KOPT-K1 (cell line): ENCODE results near the gene AGTRAP.

ENCODE experiments used
- H3K27ac ChIP-seq: fragments of 200-600 bp; sonication (generic); 2 replicates; pipeline ENCODE4 v1.5.1; 2016; ENCODE audit warnings: antibody characterized with exemption, mild to moderate bottlenecking, low read depth, low read length; ENCODE audit not compliant: poor library complexity, severe bottlenecking
- H3K36me3 ChIP-seq: fragments of 200-600 bp; sonication (generic); 2 replicates; pipeline ENCODE4 v1.5.1; 2017; ENCODE audit warnings: antibody characterized with exemption, mild to moderate bottlenecking, low read length, moderate library complexity; ENCODE audit not compliant: insufficient read depth
- H3K9me3 ChIP-seq: fragments of 200-600 bp; sonication (generic); 2 replicates; pipeline ENCODE4 v1.5.1; 2017; ENCODE audit warnings: antibody characterized with exemption, low read length, mild to moderate bottlenecking; ENCODE audit not compliant: insufficient read depth, poor library complexity, severe bottlenecking

Gene AGTRAP

DNA sequence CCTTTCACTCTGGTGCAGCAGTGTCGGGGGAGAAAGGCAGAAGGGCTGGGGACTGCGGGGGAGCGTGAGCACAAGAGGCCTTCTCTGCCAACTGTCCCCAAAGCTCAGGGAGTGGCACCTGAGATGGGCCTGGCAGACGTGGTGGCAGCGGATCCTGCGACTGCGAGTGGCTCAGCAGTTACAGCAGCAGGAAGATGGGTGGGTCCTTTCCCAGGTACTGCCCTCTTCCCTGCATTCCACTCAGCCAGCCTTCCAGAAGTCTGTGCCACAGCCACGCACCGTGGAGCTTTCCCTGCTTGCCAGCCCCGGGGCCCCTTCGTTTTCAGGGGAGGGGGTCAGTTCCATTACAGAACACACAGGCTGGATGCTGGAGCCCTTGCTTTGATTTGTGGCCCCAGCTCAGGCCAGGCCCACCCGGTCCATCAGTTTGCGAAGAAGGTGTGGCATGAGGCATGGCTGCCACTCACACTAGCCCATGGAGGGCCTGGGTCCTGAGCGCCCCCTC is 52.7 kb downstream of the AGTRAP start:
- no peaks in the 10 kb centered on the region for H3K9me3 ChIP-seq
- H3K27ac ChIP-seq: no peak overlapping the region
- peaks cover 33% of the 10 kb centered on the region; the same call in 1 of the 2 replicates for H3K36me3 ChIP-seq

DNA sequence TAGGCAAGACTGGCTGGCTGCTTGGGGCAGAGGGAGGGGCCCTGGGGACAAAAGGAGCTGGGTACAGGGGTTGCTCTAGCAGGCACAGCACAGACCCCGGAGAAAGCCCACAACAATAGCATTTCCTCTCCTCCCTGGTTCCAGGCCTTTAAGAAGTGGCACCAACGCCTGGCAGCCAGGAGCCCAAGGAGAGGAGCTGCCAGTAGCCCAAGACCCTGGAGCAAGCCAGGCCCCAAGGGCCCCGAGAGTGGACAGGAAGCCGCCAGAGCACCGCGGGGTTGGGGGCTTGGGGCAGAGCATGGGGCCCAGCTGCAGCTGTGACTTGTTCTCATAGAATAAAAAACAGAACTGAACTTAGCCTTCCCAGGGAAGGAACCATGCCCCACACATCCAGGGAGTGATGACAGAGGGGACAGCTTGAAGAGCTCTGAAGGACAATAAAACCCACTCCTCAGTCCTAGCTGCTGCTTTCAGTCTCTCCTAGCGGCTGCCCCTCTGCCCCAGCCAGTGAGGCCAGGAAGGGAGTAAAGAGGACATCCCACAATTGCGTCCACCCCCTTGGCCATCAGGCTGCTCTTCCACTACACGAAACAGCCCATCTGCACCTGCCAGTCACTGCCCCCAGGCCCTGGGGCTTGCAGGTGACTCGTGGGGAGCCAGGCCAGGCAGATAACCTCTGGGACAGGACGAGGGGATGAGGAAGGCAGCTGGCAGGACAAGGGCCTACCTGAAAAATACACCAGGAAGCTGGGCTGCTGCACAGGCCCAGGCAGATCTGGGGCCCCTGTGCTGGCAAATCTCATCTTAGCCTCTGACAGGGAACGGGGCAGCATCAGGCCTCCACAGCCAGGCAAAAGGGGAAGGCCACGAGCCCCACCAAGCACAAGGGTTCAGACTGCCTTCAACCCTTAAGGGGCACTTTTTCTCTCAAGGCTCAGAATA is 53.5 kb downstream of the AGTRAP start:
- no peaks in the 10 kb centered on the region for H3K9me3 ChIP-seq
- H3K36me3 ChIP-seq: peaks cover 41% of the 10 kb centered on the region
- no peak overlapping the region for H3K27ac ChIP-seq

DNA sequence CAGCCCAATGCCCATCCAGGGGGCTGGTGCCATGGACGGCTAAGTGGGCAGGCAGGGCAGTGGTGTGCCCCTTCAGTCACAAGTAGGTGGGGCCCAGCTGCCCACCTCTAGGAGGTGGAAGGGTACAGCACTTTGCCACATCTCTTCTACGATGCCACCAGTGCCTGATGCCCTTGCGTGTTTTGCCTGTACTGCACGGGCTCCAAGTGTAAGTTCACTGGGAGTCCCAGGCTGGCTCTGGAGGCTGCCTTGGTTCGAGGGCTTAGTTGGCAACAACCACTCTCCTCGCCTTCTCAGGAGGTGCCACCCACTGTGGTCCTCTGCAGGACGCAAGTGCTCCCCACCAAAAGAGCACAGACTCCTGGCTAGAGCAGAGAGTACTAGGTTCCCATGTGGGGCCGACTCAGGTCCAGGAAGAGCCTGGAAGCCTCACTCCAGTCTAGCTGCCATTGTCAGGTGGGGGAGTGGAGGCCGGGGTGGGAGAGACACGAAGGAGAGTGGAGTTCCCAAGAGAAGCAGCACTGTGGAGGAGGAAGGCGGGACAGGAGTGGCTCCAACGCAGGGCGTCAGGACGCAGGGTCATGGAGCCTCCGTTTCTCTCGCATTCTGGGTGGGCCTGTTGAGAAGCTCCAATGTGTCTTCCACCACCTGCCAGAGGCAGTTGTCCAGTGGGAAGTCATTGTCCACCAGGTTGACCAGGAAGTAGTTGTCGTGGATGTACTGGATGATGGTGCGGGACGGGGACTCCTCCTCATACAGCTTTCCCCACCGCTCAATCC is 54.4 kb downstream of the AGTRAP start:
- H3K9me3 ChIP-seq: no peaks in the 10 kb centered on the region
- no peak overlapping the region for H3K27ac ChIP-seq
- H3K36me3 ChIP-seq: peaks cover 50% of the 10 kb centered on the region

DNA sequence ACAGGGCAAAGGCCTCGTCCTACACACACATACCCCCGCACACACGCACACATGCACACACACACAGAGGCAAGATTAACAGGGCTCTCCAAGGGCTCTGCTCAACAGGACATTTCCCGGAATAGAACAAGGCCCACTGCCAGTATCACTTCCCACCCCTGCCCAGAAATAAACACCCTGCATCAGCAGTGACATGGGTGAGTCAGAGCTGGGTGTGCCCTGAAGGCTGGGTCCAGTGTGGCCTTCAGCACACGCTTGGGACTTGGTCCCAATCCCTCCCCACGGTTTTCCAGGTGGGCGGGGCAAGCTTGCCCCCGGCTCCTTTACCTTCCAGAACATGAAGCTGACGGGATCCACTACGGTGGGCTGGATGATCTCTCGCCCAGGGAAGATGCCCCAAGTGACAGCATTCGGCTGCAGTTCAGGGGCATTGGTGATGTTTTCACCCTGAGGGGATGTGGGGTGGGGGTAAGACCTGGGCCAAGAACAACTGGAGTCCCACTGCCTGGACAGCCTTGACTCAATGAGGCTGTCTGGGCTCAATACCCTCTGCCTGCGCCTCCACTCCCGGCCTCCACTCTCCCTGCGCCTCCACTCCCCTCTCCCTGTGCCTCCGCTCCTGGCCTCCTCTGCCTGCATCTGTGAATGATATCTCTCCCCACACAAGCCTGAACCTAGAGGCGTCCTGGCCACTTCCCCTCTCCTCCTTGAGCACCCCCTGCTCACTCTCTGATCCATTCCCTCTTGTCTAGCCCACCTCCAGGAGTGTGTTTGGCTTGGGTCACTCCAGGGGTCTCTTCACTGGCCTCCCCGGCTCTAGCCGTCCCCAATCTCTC is 55.2 kb downstream of the AGTRAP start:
- Histone ChIP-seq H3K27ac (no peak overlapping the region), H3K9me3 (no peaks in the 10 kb centered on the region), H3K36me3 (peaks cover 58% of the 10 kb centered on the region)

DNA sequence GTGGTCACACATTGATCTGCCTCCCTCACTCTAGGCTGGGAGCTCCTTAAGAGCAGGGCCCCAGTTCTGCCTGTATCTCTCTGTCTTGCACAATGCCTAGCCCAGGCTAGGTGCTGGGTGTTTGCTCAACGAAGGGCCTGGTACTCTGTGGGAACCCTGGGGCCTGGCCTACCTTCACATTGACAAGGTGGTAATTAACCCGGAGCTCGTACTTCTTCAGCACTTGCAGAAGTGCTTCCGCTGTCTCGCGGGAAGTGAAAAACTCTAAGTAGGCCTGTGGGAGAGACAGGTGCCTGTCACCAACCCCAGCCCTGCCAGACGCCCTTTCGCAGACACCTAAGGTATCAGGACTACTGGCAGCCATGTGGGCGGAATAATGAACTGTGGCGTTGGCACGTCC is 56.2 kb downstream of the AGTRAP start:
- Histone ChIP-seq H3K36me3 (peaks cover 62% of the 10 kb centered on the region), H3K9me3 (no peaks in the 10 kb centered on the region), H3K27ac (no peak overlapping the region)

DNA sequence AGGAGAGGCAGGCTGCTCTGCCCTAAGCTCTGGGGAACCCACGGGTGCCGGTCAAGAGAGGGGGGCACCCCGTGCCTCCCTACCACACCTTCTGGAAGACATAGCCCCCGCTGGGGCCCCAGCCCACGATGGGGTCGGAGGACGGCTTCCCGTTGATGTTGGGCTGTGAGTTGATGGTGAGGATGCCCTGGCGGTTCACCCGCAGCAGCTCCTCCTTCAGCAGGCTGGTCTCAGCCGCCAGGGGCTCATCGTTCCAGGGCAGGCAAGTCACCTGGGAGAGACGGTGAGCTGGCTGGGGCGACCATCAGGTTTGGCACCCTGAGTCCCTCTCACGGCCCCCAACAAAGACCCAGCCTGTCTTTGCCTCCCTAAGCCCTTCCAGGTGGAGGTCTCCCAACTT is 57.9 kb downstream of the AGTRAP start:
- H3K9me3 ChIP-seq: no peaks in the 10 kb centered on the region
- H3K27ac ChIP-seq: no peak overlapping the region
- peaks cover 68% of the 10 kb centered on the region for H3K36me3 ChIP-seq

DNA sequence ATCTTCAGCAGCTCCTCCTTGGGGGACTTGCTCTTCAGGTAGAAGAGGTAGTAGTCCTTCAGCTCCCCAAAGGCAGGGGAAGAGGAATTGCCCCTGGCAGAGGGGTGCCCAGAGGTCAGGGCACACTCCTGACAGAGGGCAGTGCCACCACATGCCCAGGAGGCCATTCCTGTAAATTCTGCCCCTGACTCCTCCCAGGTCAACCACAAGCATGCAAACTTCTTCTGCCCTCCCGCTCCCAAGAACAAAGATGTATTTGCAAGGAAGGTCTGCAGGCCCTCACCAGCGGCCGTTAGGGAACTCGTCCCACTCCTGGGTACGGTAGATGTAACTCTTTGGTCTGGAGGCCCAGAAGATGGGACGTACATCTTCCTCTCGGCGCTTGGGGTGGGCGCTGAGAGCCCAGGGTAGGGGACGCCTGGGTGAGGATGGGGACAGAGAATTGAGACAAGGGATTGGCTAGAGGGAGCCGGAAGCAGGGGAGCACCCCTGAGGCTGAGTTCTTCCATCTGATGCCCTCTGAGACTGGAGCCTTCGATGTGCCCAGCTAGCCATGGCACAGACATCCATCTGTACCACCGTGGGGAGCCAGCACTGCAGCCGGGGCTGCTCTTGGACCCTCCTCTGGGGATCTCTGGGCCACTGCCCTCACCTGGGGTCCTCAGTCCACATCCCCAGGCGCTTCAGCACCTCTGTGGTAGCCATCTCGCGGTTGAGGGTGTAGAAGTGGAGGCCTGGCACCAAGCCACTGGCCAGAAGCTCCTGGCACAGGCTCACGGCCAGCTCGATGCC is 58.7 kb downstream of the AGTRAP start:
- Histone ChIP-seq H3K9me3 (no peaks in the 10 kb centered on the region), H3K27ac (no peak overlapping the region), H3K36me3 (peaks cover 74% of the 10 kb centered on the region)

DNA sequence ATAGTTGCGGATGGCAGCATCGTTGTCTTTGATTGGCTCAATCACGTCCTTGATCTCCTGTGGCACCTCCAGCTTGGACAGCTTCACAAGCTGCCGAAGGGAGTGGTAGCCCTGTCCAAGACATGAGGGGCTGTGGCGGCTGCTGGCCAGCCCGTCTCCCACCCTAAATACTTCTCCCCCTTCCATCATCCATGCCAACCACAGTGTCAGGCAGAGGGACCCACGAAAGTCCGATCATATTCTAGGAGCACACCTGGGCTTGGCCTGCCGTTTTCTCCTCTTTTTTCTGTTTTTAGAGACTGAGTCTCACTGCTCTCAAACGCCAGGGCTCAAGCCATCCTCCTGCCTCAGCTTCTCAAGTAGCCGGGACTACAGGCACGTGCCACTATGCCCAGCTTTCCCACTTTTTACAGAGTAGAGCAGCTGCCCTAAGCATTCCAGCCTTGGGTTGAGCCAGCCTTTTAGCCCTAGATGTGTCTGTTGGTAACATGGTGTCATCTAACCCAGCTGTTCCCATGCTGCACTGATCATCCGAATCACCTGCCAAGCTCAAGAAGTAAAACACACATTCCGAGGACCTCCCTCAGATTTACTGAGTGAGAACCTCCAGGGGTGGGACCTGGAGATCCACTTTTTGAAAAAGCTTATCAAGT is 59.4 kb downstream of the AGTRAP start:
- no peaks in the 10 kb centered on the region for H3K9me3 ChIP-seq
- peaks cover 74% of the 10 kb centered on the region for H3K36me3 ChIP-seq
- H3K27ac ChIP-seq: no peak overlapping the region

DNA sequence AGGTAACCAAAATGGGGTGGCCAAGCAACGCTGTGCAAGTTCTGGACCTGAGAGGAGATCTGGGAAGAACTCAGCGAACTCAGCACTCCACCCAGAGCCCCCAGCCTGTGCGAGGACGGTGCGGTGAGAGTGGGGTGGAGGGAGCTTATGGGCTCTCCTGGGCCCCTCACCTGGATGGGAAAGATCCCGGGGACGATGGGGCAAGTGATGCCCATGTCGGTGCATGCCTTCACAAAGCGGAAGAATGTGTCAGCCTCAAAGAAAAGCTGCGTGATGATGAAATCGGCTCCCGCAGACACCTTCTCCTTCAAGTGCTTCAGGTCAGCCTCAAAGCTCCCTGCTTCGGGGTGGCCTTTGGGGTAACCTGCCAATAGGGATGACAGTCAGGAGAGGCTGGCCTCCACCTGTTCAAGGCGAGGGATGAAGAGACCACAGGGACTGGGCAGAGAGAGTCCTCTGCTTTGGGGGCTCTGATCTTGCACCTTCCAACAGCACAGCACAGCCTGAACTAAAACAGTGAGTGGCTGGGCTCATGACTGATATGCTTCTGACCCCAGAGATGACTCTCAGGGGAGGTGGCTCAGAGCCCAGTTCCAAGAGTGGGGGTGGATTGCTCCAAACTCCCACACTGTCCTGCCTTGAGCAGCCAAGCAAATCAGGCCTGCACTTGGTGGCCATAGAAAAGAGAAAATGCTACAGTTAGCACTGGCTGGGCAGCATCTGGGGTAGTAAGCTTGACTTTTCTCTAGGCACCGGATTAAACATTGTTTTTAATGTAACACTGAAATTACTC is 60.3 kb downstream of the AGTRAP start:
- Histone ChIP-seq H3K36me3 (peaks cover 75% of the 10 kb centered on the region), H3K27ac (no peak overlapping the region), H3K9me3 (no peaks in the 10 kb centered on the region)

DNA sequence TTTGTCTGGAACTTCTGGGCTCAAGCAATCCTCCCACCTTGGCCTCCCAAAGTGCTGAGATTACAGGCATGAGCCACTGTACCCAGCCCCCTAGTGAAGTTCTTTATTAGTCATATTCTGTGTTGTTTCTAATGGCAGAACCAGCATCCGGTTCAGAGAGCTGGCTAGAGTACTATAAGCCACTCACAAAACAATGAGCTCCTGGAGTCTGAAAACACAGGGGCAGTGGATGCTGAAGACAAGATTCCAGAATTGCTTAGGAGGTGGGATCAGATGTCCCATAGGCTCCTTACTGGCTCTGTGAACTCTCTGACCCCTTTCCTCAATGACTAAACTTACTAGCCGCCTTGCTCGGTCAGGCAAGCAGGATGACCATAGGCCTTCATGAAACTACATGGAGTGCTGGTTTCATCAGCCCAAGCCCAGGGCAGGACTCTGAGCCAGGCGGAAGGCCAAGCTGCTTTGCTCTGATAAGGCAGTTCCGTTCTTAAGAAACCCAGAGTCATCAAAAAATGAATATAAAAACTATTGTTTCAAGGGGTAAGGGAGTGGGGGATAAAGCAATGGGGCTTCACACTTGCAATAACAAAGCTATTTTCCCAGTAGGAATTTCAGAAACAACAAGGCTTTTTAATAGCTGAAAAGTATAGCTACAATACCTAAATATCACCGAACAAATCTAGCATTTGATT is 61.7 kb downstream of the AGTRAP start:
- no peaks in the 10 kb centered on the region for H3K9me3 ChIP-seq
- peaks cover 78% of the 10 kb centered on the region for H3K36me3 ChIP-seq
- H3K27ac ChIP-seq: no peak overlapping the region

DNA sequence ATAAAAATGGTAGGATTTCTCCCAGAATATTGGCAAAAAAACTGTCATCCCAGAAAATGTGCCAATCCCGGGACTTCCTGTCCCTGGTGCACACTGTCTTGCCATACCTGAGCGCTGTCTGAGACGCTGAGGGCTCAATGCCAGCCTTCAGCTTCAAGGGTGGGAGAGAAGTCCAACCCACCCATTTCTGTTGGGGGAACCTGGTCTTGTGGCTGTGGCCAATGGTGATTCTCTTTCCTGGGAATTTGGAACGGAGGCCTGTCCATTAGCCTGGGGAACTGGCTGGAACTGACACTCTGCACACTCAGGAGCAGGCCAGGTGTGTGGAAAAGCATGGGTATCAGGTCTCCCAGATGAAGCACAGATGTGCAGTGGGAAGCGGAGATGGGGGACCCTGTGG is 63.2 kb downstream of the AGTRAP start:
- peaks cover 69% of the 10 kb centered on the region for H3K36me3 ChIP-seq
- no peaks in the 10 kb centered on the region for H3K9me3 ChIP-seq
- no peak overlapping the region for H3K27ac ChIP-seq

DNA sequence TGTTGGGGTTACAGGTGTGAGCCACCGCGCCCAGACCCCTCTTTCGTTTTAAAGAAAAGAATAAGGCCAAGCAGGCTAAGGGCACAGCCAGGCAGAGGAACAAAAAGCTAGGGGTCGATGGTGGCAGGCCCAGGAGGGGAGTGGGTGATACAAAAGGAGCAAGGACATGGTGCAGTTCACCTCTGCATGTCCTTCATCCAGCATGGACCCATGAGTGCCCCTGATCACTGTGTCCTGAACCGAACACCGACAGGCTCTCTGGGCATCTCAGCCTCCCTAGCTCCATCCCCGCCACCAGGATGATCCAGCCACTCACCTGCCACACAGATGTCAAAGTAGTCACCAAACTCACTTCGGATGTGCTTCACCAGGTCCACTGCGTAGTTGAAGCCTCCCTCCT is 64.0 kb downstream of the AGTRAP start:
- no peak overlapping the region for H3K27ac ChIP-seq
- H3K9me3 ChIP-seq: no peaks in the 10 kb centered on the region
- H3K36me3 ChIP-seq: peaks cover 61% of the 10 kb centered on the region

DNA sequence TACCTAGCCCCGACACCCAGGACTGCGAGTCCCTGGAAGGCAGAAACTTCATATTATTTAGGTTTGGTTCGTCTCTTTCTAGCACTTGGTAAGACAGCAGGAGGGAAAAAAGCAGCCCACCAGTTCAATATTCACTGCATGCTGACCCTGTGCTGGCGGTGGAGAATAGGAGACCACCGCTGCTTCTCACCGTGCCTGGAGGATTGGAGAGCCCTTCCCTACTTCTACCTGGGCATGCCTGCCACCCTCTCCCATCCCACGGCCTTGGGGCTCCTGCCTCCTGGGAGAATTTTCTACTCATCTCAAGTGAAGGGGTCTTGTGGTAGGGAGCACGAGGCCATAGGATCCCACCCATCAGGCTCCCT is 64.4 kb downstream of the AGTRAP start:
- no peak overlapping the region for H3K27ac ChIP-seq
- H3K36me3 ChIP-seq: peaks cover 57% of the 10 kb centered on the region
- no peaks in the 10 kb centered on the region for H3K9me3 ChIP-seq
